Astrocyte (in vitro differentiated cells and primary cell): ENCODE results near the gene GNA15.

Experiments used
- CTCF ChIP-seq: IDR thresholded peaks from 2 replicates; pipeline ENCODE4 v1.5.1; 2011; ENCODE audit warnings: low read depth, mild to moderate bottlenecking, inconsistent platforms, low read length, moderate library complexity; ENCODE audit not compliant: insufficient read depth
- EZH2 ChIP-seq: IDR thresholded peaks from 2 replicates; pipeline ENCODE4 v1.6.1; 2012; ENCODE audit warnings: mild to moderate bottlenecking, low read length, inconsistent platforms; ENCODE audit not compliant: insufficient read depth

DNA sequence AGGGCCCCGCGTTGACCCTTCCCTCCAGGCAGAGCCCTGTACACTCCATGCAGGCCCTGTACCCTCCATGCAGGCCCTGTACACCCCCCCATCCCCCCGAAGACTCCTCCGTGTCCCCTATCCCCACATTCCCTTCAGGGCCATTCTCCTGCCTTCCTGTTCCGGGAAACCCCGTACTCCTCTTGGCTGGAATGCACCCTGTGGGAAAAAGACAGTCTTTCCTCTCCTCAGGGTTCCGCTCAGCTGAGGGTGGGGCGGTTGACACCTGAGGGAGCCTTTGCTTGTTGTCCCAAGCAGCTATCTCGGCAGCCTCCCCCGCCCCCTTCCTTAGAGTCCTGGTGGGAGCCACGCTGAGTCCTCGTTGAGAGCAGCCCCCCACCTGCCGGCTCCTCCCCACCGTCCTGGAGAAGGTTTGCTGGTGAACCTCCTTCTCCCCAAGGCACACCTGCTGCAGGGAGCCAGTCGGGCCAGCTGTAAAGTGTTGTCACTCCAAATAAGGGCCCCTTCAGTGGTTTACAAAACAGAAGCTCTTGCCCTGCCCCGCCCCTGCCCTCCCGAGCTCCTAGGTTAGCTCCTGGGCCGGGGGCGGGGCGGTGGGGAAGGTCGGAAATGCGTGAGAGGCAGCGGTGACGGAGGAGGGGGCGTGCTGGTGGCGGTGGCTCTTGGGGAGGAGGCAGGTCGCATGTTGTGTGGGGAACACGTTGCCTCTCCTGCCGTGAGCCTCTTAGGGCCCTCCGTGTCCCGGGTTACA is 40.2 kb upstream of the GNA15 start:
- TF ChIP-seq CTCF, result no peak
- TF ChIP-seq EZH2, result no peak
